ENCODE measurements around the gene OR1K1.

DNA sequence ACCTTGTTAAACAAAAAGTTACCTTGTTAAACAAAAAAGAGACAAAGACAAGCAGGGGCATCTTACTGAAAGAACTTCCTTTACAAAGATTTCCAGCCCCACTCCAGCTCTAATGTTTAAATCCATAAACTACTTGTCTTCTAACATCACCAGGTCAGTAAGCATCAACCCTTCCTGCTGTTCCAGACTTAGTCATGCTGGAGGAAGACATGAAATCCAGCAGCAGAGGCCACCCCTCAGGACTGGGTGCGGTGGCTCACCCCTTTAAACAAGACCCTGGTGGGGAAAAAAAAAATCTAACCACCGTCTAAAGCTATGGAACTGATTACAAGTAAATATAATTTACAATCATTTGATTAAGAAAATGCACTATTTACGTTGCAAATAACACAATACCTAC is 19.4 kb downstream of the OR1K1 start:
- TF ChIP-seq JUND (IDR thresholded peaks at IDR 0.05; ENCODE audit: low read depth, low read length) = no peak
- no peak for TF ChIP-seq ZBED1 (IDR thresholded peaks at IDR 0.05; ENCODE audit: borderline replicate concordance)

Measured in GM12878 (cell line).